GM15510 (cell line): Measurements from ENCODE around the gene SOX4.

Experiments
- POLR2A ChIP-seq: IDR thresholded peaks from 3 replicates; pipeline ENCODE4 v1.6.1; 2011; ENCODE audit warnings: borderline replicate concordance; ENCODE audit not compliant: insufficient read length; ENCODE audit errors: extremely low read depth

SOX4 gene

GRCh38 chr6:21616005-21616404 is 22.5 kb downstream of the SOX4 start:
- TF ChIP-seq POLR2A, result no peak

- no peak for TF ChIP-seq POLR2A
Measured at GRCh38 chr6:21625642-21626041, 32.1 kb downstream of the SOX4 start.

GRCh38 chr6:21626756-21627155 is 33.2 kb downstream of the SOX4 start:
- no peak for TF ChIP-seq POLR2A

GRCh38 chr6:21628160-21628559 is 34.6 kb downstream of the SOX4 start:
- TF ChIP-seq POLR2A, result no peak

- TF ChIP-seq POLR2A, result no peak
Measured at GRCh38 chr6:21633511-21634109, 40.1 kb downstream of the SOX4 start.

GRCh38 chr6:21634582-21634981 is 41.0 kb downstream of the SOX4 start:
- TF ChIP-seq POLR2A, result no peak

GRCh38 chr6:21636876-21637275 is 43.3 kb downstream of the SOX4 start:
- TF ChIP-seq POLR2A, result no peak

GRCh38 chr6:21639316-21639715 is 45.8 kb downstream of the SOX4 start:
- no peak for TF ChIP-seq POLR2A
